ENCODE data around the gene CASQ1. TPM values are rescaled to one million over a fixed set of nuclear protein-coding genes. Genes with fewer than 3 reads are reported as not detected.

The CASQ1 gene
- total and polyA plus RNA-seq, 9 of the 15 experiments (the other 6 are each of a cell fraction or from before 2014, with no cell fraction given) = not detected

GRCh38 chr1:160193091-160193819 is 2.9 kb downstream of the CASQ1 start (continued):
- TF ChIP-seq, protein P1, sequence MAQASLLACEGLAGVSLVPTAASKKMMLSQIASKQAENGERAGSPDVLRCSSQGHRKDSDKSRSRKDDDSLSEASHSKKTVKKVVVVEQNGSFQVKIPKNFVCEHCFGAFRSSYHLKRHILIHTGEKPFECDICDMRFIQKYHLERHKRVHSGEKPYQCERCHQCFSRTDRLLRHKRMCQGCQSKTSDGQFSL (CRISPR knock-in tag; IDR thresholded peaks at IDR 0.05) = peak; percentile 59; the same call in 1 of the 2 replicates
- TF ChIP-seq, protein P1 (tag; IDR thresholded peaks at IDR 0.05) = no peak
- peak; percentile 38; the same call in 1 of the 2 replicates for TF ChIP-seq HCFC1 (IDR thresholded peaks at IDR 0.05; ENCODE audit: low read depth, low read length)
- TF ChIP-seq ZBTB43 (CRISPR knock-in tag; IDR thresholded peaks at IDR 0.05) = no peak
- TF ChIP-seq ZNF384 (IDR thresholded peaks at IDR 0.05; ENCODE audit: low read depth, low read length) = no peak
- TF ChIP-seq DMBX1 (CRISPR knock-in tag; IDR thresholded peaks at IDR 0.05; ENCODE audit: borderline replicate concordance) = no peak
- no peak for TF ChIP-seq CHD1 (IDR thresholded peaks at IDR 0.05; ENCODE audit: low read length)
- TF ChIP-seq GABPB1 (CRISPR knock-in tag; IDR thresholded peaks at IDR 0.05) = 0 out of 2 replicates have a peak, but pooled peaks have one; percentile 25
- TF ChIP-seq MAFK (IDR thresholded peaks at IDR 0.05; ENCODE audit: low read length) = no peak
- TF ChIP-seq ESRRA (IDR thresholded peaks at IDR 0.05; ENCODE audit: borderline replicate concordance, low read depth) = no peak
- TF ChIP-seq KLF16 (IDR thresholded peaks at IDR 0.05) = 0 out of 2 replicates have a peak, but pooled peaks have one; percentile 60
- TF ChIP-seq MBD2 (IDR thresholded peaks at IDR 0.05; ENCODE audit: borderline replicate concordance, low read depth) = no peak
- TF ChIP-seq ARID2 (IDR thresholded peaks at IDR 0.05) = peak; percentile 86
- TF ChIP-seq, protein P2, sequence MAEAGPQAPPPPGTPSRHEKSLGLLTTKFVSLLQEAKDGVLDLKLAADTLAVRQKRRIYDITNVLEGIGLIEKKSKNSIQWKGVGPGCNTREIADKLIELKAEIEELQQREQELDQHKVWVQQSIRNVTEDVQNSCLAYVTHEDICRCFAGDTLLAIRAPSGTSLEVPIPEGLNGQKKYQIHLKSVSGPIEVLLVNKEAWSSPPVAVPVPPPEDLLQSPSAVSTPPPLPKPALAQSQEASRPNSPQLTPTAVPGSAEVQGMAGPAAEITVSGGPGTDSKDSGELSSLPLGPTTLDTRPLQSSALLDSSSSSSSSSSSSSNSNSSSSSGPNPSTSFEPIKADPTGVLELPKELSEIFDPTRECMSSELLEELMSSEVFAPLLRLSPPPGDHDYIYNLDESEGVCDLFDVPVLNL (CRISPR knock-in tag; IDR thresholded peaks at IDR 0.05; ENCODE audit: low read depth) = no peak
- no peak for TF ChIP-seq HDAC8 (tag; IDR thresholded peaks at IDR 0.05)
- TF ChIP-seq PTTG1 (tag; IDR thresholded peaks at IDR 0.05; ENCODE audit: low read depth) = no peak
- TF ChIP-seq BHLHE40 (IDR thresholded peaks at IDR 0.05; ENCODE audit: low read length) = peak; percentile 8
- TF ChIP-seq MYNN (IDR thresholded peaks at IDR 0.05) = 0 out of 2 replicates have a peak, but pooled peaks have one; percentile 58
- no peak for TF ChIP-seq MYNN (CRISPR knock-in tag; IDR thresholded peaks at IDR 0.05)
- no peak for TF ChIP-seq TRIM24 (IDR thresholded peaks at IDR 0.05)
- TF ChIP-seq ATF3 (IDR thresholded peaks at IDR 0.05) = peak; percentile 88
- TF ChIP-seq ATF3 (CRISPR knock-in tag; conservative IDR thresholded peaks at IDR 0.05) = peak; percentile 70; the same call in 1 of the 2 replicates
- peak; percentile 64; the same call in 1 of the 2 replicates for TF ChIP-seq TFAP4 (CRISPR knock-in tag; IDR thresholded peaks at IDR 0.05; ENCODE audit: borderline replicate concordance)
- no peak for TF ChIP-seq HEY1 (CRISPR knock-in tag; IDR thresholded peaks at IDR 0.05; ENCODE audit: borderline replicate concordance)

All from K562 (cell line).